NT2/D1 (cell line): ENCODE results near the gene TEX48.
A peak's percentile ranks its signal among the peaks of the same experiment; 100 is the strongest.

ENCODE experiments used
- DNase-seq: peaks from one replicate; pipeline ENCODE4 v3.0.0-alpha.2; 2011; ENCODE audit warnings: low read depth, low spot score
- H3K27me3 ChIP-seq: 2 replicates; pipeline ENCODE4 v1.6.0; 2011; ENCODE audit warnings: mild to moderate bottlenecking; ENCODE audit not compliant: insufficient read length, insufficient read depth
- H3K36me3 ChIP-seq: 2 replicates; pipeline ENCODE4 v1.6.1; 2011; ENCODE audit warnings: mild to moderate bottlenecking, low read length, mixed read lengths; ENCODE audit not compliant: insufficient read depth, insufficient read length
- H3K4me1 ChIP-seq: 2 replicates; pipeline ENCODE4 v1.5.1; 2011; ENCODE audit not compliant: insufficient read depth, insufficient read length
- H3K4me3 ChIP-seq: 2 replicates; pipeline ENCODE4 v1.5.1; 2011; ENCODE audit warnings: low read depth; ENCODE audit not compliant: insufficient read length
- H3K9ac ChIP-seq: 2 replicates; pipeline ENCODE4 v1.6.0; 2011; ENCODE audit warnings: low read depth; ENCODE audit not compliant: insufficient read length
- H3K9me3 ChIP-seq: 2 replicates; pipeline ENCODE4 v1.5.1; 2011; ENCODE audit warnings: mild to moderate bottlenecking, low read length; ENCODE audit not compliant: insufficient read depth
- SUZ12 ChIP-seq: IDR thresholded peaks from 2 replicates; pipeline ENCODE4 v1.6.1; 2011; ENCODE audit not compliant: insufficient read length, insufficient read depth; ENCODE audit errors: extremely low read depth
- YY1 ChIP-seq: IDR thresholded peaks from 2 replicates; pipeline ENCODE4 v1.6.1; 2011; ENCODE audit not compliant: insufficient read length, insufficient read depth
- ZNF274 ChIP-seq: IDR thresholded peaks from 2 replicates; pipeline ENCODE4 v1.6.1; 2011; ENCODE audit warnings: mild to moderate bottlenecking, low read depth, low read length

Gene TEX48

GRCh38 chr9:114653556-114654159 lies 28.3 kb downstream of the TEX48 start:
- peak; percentile 79 for DNase-seq
- H3K36me3 ChIP-seq, result no peaks in the 10 kb centered on the region
- no peak for TF ChIP-seq SUZ12

GRCh38 chr9:114652776-114653555 lies 29.0 kb downstream of the TEX48 start:
- Histone ChIP-seq H3K9ac (peak overlapping the region; percentile 16), H3K9me3 (no peaks in the 10 kb centered on the region), H3K4me1 (peaks cover 4% of the 10 kb centered on the region), H3K4me3 (no peak overlapping the region), H3K36me3 (no peaks in the 10 kb centered on the region), H3K27me3 (no peaks in the 10 kb centered on the region)
- no peak for TF ChIP-seq ZNF274
- DNase-seq, result no peak

More at GRCh38 chr9:114653556-114654159, 28.3 kb downstream of the TEX48 start:
- Histone ChIP-seq H3K4me3 (no peak overlapping the region), H3K27me3 (no peaks in the 10 kb centered on the region), H3K9ac (peak overlapping the region; percentile 16), H3K4me1 (peaks cover 4% of the 10 kb centered on the region), H3K9me3 (no peaks in the 10 kb centered on the region)

- H3K36me3 ChIP-seq, result peaks cover 32% of the 10 kb centered on the region
Observed at GRCh38 chr9:114643896-114644295, 38.1 kb downstream of the TEX48 start.

GRCh38 chr9:114643001-114643400 lies 39.0 kb downstream of the TEX48 start:
- H3K27me3 ChIP-seq, result no peaks in the 10 kb centered on the region
- H3K4me1 ChIP-seq, result no peaks in the 10 kb centered on the region
- no peak for TF ChIP-seq YY1
- TF ChIP-seq SUZ12, result no peak
- TF ChIP-seq ZNF274, result no peak
- H3K36me3 ChIP-seq, result peaks cover 37% of the 10 kb centered on the region
- H3K9ac ChIP-seq, result no peak overlapping the region
- peaks cover 15% of the 10 kb centered on the region for H3K9me3 ChIP-seq
- H3K4me3 ChIP-seq, result no peak overlapping the region
- DNase-seq, result no peak

More at GRCh38 chr9:114643896-114644295, 38.1 kb downstream of the TEX48 start:
- TF ChIP-seq ZNF274 (no peak), SUZ12 (no peak), YY1 (no peak)
- Histone ChIP-seq H3K9ac (no peak overlapping the region), H3K9me3 (peaks cover 15% of the 10 kb centered on the region), H3K4me3 (no peak overlapping the region), H3K4me1 (no peaks in the 10 kb centered on the region), H3K27me3 (no peaks in the 10 kb centered on the region)
- no peak for DNase-seq

GRCh38 chr9:114641967-114642366 lies 40.0 kb downstream of the TEX48 start:
- peaks cover 37% of the 10 kb centered on the region for H3K36me3 ChIP-seq
- H3K27me3 ChIP-seq, result no peaks in the 10 kb centered on the region
- no peaks in the 10 kb centered on the region for H3K4me1 ChIP-seq
- TF ChIP-seq YY1, result no peak
- no peak for TF ChIP-seq SUZ12
- no peak for TF ChIP-seq ZNF274
- peaks cover 7% of the 10 kb centered on the region for H3K9me3 ChIP-seq
- no peak for DNase-seq
- H3K9ac ChIP-seq, result no peak overlapping the region
- H3K4me3 ChIP-seq, result no peak overlapping the region

GRCh38 chr9:114638404-114638803 lies 43.6 kb downstream of the TEX48 start:
- no peaks in the 10 kb centered on the region for H3K9me3 ChIP-seq
- H3K36me3 ChIP-seq, result peaks cover 26% of the 10 kb centered on the region
- no peak for DNase-seq
- no peaks in the 10 kb centered on the region for H3K4me1 ChIP-seq
- H3K27me3 ChIP-seq, result no peaks in the 10 kb centered on the region
- TF ChIP-seq ZNF274 (no peak), YY1 (no peak), SUZ12 (no peak)
- H3K9ac ChIP-seq, result no peak overlapping the region
- no peak overlapping the region for H3K4me3 ChIP-seq

- no peaks in the 10 kb centered on the region for H3K9me3 ChIP-seq
- no peak overlapping the region for H3K4me3 ChIP-seq
- peaks cover 36% of the 10 kb centered on the region for H3K36me3 ChIP-seq
- H3K4me1 ChIP-seq, result no peaks in the 10 kb centered on the region
- no peak overlapping the region for H3K9ac ChIP-seq
- TF ChIP-seq YY1 (no peak), ZNF274 (no peak)
- DNase-seq, result no peak
- H3K27me3 ChIP-seq, result no peaks in the 10 kb centered on the region
Observed at GRCh38 chr9:114634387-114634786, 47.6 kb downstream of the TEX48 start.
